GM12873 (cell line): ENCODE results near the gene PAWR.

Experiments used
- TF ChIP-seq, protein P1 (sequence below): IDR thresholded peaks from 2 replicates; pipeline ENCODE4 v1.5.1; 2012; ENCODE audit warnings: low read depth, mild to moderate bottlenecking, moderate library complexity, low read length, control low read depth; ENCODE audit not compliant: insufficient read depth; ENCODE audit errors: missing control alignments

Gene PAWR

DNA sequence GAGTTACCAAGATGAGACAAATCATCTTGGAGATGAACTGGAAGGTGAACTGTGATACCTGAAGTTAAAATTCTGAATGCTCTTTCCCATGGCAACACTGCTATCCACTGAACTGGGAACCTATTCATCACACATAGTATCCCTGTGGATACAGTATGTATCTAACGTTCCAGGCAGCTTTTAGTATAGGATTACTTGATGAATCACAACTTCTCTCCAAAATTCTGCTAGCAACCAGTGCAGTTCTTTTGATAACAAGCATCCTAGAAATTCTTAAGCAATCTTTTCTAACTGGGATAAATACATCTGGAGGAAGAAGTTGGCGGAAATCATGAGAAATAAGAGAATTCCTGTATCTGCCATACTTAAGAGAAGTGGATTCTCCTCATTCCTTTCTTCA, 66.4 kb downstream of the PAWR start:
- TF ChIP-seq, protein P1, sequence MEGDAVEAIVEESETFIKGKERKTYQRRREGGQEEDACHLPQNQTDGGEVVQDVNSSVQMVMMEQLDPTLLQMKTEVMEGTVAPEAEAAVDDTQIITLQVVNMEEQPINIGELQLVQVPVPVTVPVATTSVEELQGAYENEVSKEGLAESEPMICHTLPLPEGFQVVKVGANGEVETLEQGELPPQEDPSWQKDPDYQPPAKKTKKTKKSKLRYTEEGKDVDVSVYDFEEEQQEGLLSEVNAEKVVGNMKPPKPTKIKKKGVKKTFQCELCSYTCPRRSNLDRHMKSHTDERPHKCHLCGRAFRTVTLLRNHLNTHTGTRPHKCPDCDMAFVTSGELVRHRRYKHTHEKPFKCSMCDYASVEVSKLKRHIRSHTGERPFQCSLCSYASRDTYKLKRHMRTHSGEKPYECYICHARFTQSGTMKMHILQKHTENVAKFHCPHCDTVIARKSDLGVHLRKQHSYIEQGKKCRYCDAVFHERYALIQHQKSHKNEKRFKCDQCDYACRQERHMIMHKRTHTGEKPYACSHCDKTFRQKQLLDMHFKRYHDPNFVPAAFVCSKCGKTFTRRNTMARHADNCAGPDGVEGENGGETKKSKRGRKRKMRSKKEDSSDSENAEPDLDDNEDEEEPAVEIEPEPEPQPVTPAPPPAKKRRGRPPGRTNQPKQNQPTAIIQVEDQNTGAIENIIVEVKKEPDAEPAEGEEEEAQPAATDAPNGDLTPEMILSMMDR = no peak

DNA sequence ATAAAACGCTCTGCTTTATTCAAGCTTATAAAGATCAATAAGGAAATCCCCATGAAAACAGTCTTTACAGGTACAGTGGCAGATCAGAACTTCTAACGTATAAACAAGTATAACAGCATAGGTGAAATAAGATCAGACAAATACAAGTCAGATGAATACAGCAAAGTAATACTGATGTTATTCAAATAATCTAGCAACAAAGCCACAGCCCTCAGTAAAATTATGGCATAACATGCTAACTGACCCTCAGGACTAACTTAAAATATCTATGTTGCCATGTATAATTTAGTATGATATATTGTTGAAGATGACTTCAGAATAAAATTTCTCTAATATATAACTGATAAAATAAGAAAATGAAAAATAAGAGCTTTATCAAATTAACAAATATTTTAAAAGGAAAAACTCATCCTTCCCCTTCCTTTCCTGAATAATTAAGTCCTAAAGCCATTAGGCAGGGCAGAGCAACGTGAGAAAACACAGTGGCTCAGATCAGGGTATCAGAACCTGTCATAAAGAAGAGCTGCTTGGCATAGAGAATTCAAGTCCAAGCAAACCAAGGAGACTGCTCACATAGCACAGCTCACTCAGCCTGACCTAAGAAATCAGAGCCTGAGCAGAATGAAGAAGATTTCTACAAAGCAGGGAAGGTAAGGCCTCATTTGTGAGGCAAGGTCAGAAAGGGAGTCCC, 70.7 kb downstream of the PAWR start:
- TF ChIP-seq, protein P1 = no peak

DNA sequence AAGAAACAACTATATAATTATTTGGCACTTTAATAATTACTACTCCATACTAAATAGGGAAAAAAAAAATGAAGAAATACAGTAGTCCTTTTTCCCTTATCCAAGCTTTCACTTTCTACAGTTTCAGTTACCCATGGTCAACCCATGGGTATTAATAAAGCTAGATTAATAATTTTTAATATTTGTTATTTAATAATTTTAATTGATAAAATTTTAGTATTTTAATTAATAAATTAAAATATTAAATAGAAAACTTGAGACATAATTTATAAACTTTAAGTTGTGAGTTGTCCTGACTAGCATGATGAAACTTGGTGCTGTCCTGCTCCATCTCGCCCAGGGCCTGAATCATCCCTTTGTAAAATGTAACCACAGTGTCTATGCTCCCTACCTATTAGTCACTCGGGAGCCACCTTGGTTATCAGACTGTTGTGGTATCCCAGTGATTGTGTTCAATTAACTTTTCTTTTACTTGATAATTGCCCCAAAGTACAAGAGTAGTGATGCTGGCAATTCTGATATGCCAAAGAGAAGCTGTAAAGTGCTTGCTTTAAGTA, 71.8 kb downstream of the PAWR start:
- TF ChIP-seq, protein P1 = no peak

DNA sequence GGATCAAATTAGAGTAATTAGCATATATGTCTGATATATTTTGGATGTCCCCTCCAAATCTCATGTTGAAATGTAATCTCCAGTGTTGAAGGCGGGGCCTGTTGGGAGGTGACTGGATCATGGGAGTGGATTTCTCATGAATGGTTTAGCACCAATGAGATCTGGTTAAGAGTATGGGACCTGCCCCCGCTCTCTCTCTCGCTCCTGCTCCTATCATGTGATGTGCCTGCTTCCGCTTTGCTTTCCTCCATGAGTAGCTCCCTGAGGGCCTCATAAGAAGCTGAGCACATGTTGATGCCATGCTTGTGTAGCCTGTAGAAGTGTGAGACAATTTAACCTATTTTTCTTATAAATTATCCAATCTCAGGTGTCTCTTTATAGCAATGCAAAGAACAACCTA, 73.1 kb downstream of the PAWR start:
- TF ChIP-seq, protein P1 = no peak

DNA sequence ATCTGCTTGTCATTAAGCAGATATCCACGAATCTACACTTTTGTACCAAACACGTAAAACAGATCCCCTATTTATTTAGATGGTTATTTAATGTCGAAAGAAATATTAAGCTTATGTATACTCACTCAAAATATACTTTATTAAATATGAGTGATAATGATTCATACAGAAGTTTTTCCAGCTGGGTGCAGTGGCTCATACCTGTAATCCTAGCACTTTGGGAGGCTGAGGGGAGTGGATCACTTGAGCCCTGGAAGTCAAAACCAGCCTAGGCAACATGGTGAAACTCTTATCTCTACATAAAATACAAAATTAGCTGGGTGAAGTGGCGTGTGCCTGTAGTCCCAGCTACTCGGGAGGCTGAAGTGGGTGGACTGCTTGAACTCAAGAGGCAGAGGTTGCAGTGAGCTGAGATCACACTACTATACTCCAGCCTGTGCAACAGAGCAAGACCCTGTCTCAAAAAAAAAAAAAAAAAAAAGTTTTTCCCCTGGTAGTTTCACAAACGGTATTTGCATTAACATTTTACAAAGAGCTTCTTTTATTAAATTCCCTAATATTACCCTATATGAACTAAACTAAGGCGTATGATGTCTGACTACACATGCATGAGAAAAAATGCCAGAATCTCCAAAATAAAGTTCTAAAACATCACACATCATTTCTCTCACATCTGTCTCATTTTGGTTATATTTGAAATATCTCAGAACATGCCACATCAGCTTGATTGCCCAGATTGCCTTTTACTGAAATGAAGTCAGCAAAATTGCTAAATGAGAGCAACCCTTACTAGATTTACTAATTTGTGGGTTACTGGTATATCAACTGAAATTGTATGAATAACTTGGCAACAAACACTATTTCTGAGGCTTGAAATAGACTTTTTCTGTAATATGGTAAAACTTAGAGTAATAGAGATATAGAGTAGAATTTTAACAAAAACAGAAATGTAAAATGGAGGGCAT, 74.9 kb downstream of the PAWR start:
- TF ChIP-seq, protein P1 = no peak

DNA sequence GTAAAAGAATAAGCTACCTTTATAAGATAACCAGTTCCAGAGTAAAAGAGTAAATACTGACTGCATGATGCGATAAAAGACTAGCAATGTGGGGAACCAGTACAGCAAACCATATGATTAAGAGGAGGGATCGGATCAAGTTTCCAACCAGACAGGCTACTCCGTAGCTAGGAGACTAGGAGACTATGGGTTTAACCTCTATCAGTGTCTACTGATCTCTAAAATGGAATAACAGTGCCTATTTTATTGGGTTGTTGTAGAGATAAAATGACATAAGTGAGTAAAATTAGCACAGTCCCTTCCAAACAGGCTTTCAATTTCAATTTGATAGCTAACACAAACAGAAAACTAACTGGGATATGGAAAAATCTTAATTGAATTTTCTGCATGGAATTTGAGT, 76.0 kb downstream of the PAWR start:
- TF ChIP-seq, protein P1 = no peak

DNA sequence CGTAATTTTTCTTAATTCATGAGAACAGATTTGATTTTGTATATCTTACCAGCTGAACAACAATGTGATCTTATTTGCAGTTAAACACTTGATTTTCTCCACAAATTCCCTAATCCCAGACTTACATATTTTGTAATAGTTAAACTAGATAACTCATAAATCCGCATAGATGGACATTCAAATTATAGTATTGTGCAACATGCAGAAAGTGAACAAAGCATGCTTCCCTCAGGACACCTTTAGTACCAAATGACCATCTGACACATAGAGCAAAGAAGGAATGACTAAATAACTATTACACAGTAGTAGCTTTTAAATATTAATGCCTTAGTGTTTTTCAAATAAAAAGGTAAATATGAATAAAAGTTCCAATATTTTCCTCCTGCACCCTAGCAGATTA, 88.9 kb downstream of the PAWR start:
- TF ChIP-seq, protein P1 = no peak
